Measurements from ENCODE around the gene MX1. TPM values are rescaled to one million over a fixed set of nuclear protein-coding genes. Genes with fewer than 3 reads are reported as not detected.

The MX1 gene
- 1.6 and 3.9 TPM in 2 replicates for total RNA-seq (2014; rRNA removed; shearing (Covaris generic))

- Histone ChIP-seq H3K27me3 (ENCODE audit: control insufficient read depth, insufficient read depth, low read length) (peaks cover 25% of the 10 kb centered on the region), H3K4me3 (ENCODE audit: insufficient read depth, low read depth, low read length) (peak within 1 kb of the TSS; percentile 54), H3K36me3 (replicated peaks; ENCODE audit: control insufficient read depth, insufficient read depth, low read length) (no peaks in the 10 kb centered on the region)
- peak; percentile 83 for DNase-seq
Measured at GRCh38 chr21:41425954-41426675, at the start of gene MX1. Gene MX1, plus strand, starts transcription at chr21:41426239. Its CDS starts 5,832 bp downstream, at chr21:41432071.

GRCh38 chr21:41377715-41378114 lies 48.3 kb upstream of the MX1 start:
- no peaks in the 10 kb centered on the region for H3K36me3 ChIP-seq (replicated peaks; ENCODE audit: control insufficient read depth, insufficient read depth, low read length)
- no peaks in the 10 kb centered on the region for H3K27me3 ChIP-seq (ENCODE audit: control insufficient read depth, insufficient read depth, low read length)
- DNase-seq = no peak
- H3K4me3 ChIP-seq (ENCODE audit: insufficient read depth, low read depth, low read length) = no peak overlapping the region

GRCh38 chr21:41378849-41379248 lies 47.2 kb upstream of the MX1 start:
- H3K4me3 ChIP-seq (ENCODE audit: insufficient read depth, low read depth, low read length) = no peak overlapping the region
- DNase-seq = no peak
- no peaks in the 10 kb centered on the region for H3K27me3 ChIP-seq (ENCODE audit: control insufficient read depth, insufficient read depth, low read length)
- no peaks in the 10 kb centered on the region for H3K36me3 ChIP-seq (replicated peaks; ENCODE audit: control insufficient read depth, insufficient read depth, low read length)

GRCh38 chr21:41379901-41380300 lies 46.1 kb upstream of the MX1 start:
- Histone ChIP-seq H3K36me3 (replicated peaks; ENCODE audit: control insufficient read depth, insufficient read depth, low read length) (no peaks in the 10 kb centered on the region), H3K27me3 (ENCODE audit: control insufficient read depth, insufficient read depth, low read length) (no peaks in the 10 kb centered on the region), H3K4me3 (ENCODE audit: insufficient read depth, low read depth, low read length) (no peak overlapping the region)
- no peak for DNase-seq

- no peaks in the 10 kb centered on the region for H3K27me3 ChIP-seq (ENCODE audit: control insufficient read depth, insufficient read depth, low read length)
- no peak for DNase-seq
- no peaks in the 10 kb centered on the region for H3K36me3 ChIP-seq (replicated peaks; ENCODE audit: control insufficient read depth, insufficient read depth, low read length)
- H3K4me3 ChIP-seq (ENCODE audit: insufficient read depth, low read depth, low read length) = no peak overlapping the region
Measured at GRCh38 chr21:41381731-41382130, 44.3 kb upstream of the MX1 start.

GRCh38 chr21:41387042-41387819 lies 38.8 kb upstream of the MX1 start:
- DNase-seq = no peak
- no peaks in the 10 kb centered on the region for H3K36me3 ChIP-seq (replicated peaks; ENCODE audit: control insufficient read depth, insufficient read depth, low read length)
- H3K4me3 ChIP-seq (ENCODE audit: insufficient read depth, low read depth, low read length) = no peak overlapping the region
- H3K27me3 ChIP-seq (ENCODE audit: control insufficient read depth, insufficient read depth, low read length) = no peaks in the 10 kb centered on the region

- no peaks in the 10 kb centered on the region for H3K36me3 ChIP-seq (replicated peaks; ENCODE audit: control insufficient read depth, insufficient read depth, low read length)
- DNase-seq = no peak
- no peak overlapping the region for H3K4me3 ChIP-seq (ENCODE audit: insufficient read depth, low read depth, low read length)
- no peaks in the 10 kb centered on the region for H3K27me3 ChIP-seq (ENCODE audit: control insufficient read depth, insufficient read depth, low read length)
Measured at GRCh38 chr21:41387824-41388223, 38.2 kb upstream of the MX1 start.

- Histone ChIP-seq H3K4me3 (ENCODE audit: insufficient read depth, low read depth, low read length) (no peak overlapping the region), H3K36me3 (replicated peaks; ENCODE audit: control insufficient read depth, insufficient read depth, low read length) (no peaks in the 10 kb centered on the region), H3K27me3 (ENCODE audit: control insufficient read depth, insufficient read depth, low read length) (no peaks in the 10 kb centered on the region)
- DNase-seq = no peak
Measured at GRCh38 chr21:41388259-41388658, 37.8 kb upstream of the MX1 start.

GRCh38 chr21:41390043-41390639 lies 35.9 kb upstream of the MX1 start:
- Histone ChIP-seq H3K36me3 (replicated peaks; ENCODE audit: control insufficient read depth, insufficient read depth, low read length) (no peaks in the 10 kb centered on the region), H3K4me3 (ENCODE audit: insufficient read depth, low read depth, low read length) (no peak overlapping the region), H3K27me3 (ENCODE audit: control insufficient read depth, insufficient read depth, low read length) (no peaks in the 10 kb centered on the region)
- no peak for DNase-seq

GRCh38 chr21:41393876-41394465 lies 32.1 kb upstream of the MX1 start:
- no peak for DNase-seq
- Histone ChIP-seq H3K27me3 (ENCODE audit: control insufficient read depth, insufficient read depth, low read length) (no peaks in the 10 kb centered on the region), H3K4me3 (ENCODE audit: insufficient read depth, low read depth, low read length) (no peak overlapping the region), H3K36me3 (replicated peaks; ENCODE audit: control insufficient read depth, insufficient read depth, low read length) (no peaks in the 10 kb centered on the region; the same call in 1 of the 2 replicates)

- Histone ChIP-seq H3K36me3 (replicated peaks; ENCODE audit: control insufficient read depth, insufficient read depth, low read length) (no peaks in the 10 kb centered on the region; the same call in 1 of the 2 replicates), H3K4me3 (ENCODE audit: insufficient read depth, low read depth, low read length) (no peak overlapping the region), H3K27me3 (ENCODE audit: control insufficient read depth, insufficient read depth, low read length) (no peaks in the 10 kb centered on the region)
- no peak for DNase-seq
Measured at GRCh38 chr21:41396558-41397075, 29.4 kb upstream of the MX1 start.

- H3K27me3 ChIP-seq (ENCODE audit: control insufficient read depth, insufficient read depth, low read length) = no peaks in the 10 kb centered on the region
- H3K4me3 ChIP-seq (ENCODE audit: insufficient read depth, low read depth, low read length) = no peak overlapping the region
- H3K36me3 ChIP-seq (replicated peaks; ENCODE audit: control insufficient read depth, insufficient read depth, low read length) = no peaks in the 10 kb centered on the region; the same call in 1 of the 2 replicates
- no peak for DNase-seq
Measured at GRCh38 chr21:41397471-41397891, 28.6 kb upstream of the MX1 start.

- Histone ChIP-seq H3K4me3 (ENCODE audit: insufficient read depth, low read depth, low read length) (no peak overlapping the region), H3K36me3 (replicated peaks; ENCODE audit: control insufficient read depth, insufficient read depth, low read length) (no peaks in the 10 kb centered on the region; the same call in 1 of the 2 replicates), H3K27me3 (ENCODE audit: control insufficient read depth, insufficient read depth, low read length) (no peaks in the 10 kb centered on the region)
- no peak for DNase-seq
Measured at GRCh38 chr21:41398251-41398650, 27.8 kb upstream of the MX1 start.

- Histone ChIP-seq H3K27me3 (ENCODE audit: control insufficient read depth, insufficient read depth, low read length) (no peaks in the 10 kb centered on the region), H3K4me3 (ENCODE audit: insufficient read depth, low read depth, low read length) (no peak overlapping the region), H3K36me3 (replicated peaks; ENCODE audit: control insufficient read depth, insufficient read depth, low read length) (no peaks in the 10 kb centered on the region; the same call in 1 of the 2 replicates)
- DNase-seq = no peak
Measured at GRCh38 chr21:41398831-41399230, 27.2 kb upstream of the MX1 start.
